Esophagus squamous epithelium (tissue), 5 donors: ENCODE results near the gene HK2. TPM values are rescaled to one million over a fixed set of nuclear protein-coding genes. Genes with fewer than 3 reads are reported as not detected.

Experiments used
- DNase-seq: peaks from one replicate; lab custom pipeline; 2025; lab: John Stamatoyannopoulos, UW
- H3K27ac ChIP-seq, 4 donors: fragments of 200-600 bp; sonication (generic); one replicate each; pipeline ENCODE4 v1.5.1; 2016 to 2019; ENCODE audit warnings: mild to moderate bottlenecking in 1 of 4
- H3K27me3 ChIP-seq, 4 donors: fragments of 200-600 bp; sonication (generic); 1 replicate in 3 of 4; 2 replicates in 1 of 4; pipeline versions ENCODE4 v1.5.1 to v1.6.0; 2017 to 2021; ENCODE audit warnings: antibody characterized with exemption in 1 of 4
- H3K36me3 ChIP-seq, 3 donors: fragments of 200-600 bp; sonication (generic); one replicate each; pipeline ENCODE4 v1.5.1; 2016 to 2019
- H3K4me1 ChIP-seq, 3 donors: fragments of 200-600 bp; sonication (generic); one replicate each; pipeline ENCODE4 v1.5.1; 2017 to 2019
- H3K4me3 ChIP-seq, 4 donors: fragments of 200-600 bp; sonication (generic); 1 replicate in 3 of 4; 2 replicates in 1 of 4; pipeline ENCODE4 v1.5.1; 2016 to 2019; ENCODE audit warnings: mild to moderate bottlenecking in 2 of 4, moderate library complexity in 1 of 4
- H3K9me3 ChIP-seq, 3 donors: fragments of 200-600 bp; sonication (generic); one replicate each; pipeline ENCODE4 v1.5.1; 2016 to 2019
- CTCF ChIP-seq, 6 experiments: fragments of 450-650 bp in 4 of 6; fragments of 200-600 bp in 2 of 6; sonication (generic) in 2 of 6; IDR thresholded peaks; one replicate each; pipeline ENCODE4 v1.5.1; 2016 to 2019; ENCODE audit warnings: antibody characterized with exemption in 6 of 6, mild to moderate bottlenecking in 4 of 6, moderate library complexity in 4 of 6
- POLR2A ChIP-seq, 4 donors: fragments of 450-650 bp; IDR thresholded peaks; one replicate each; pipeline ENCODE4 v1.6.1; 2017; ENCODE audit warnings: antibody characterized with exemption in 4 of 4, mild to moderate bottlenecking in 4 of 4, moderate library complexity in 3 of 4
- WGBS, 2 donors: methylation state at CpG; one replicate each; pipeline ENCODE4 v1.1.5; 2018; 5-methylcytosine and 5-hydroxymethylcytosine counted together
- intact Hi-C: fragments of 100-400 bp; cut with DNase I; formaldehyde crosslinking; loops from one replicate; pipeline ENCODE4 v1.15.0; 2022
- total RNA-seq, 4 donors: library from RNA; depleted of rRNA; stranded (reverse); fragments of >200 nt; gene quantifications; one replicate each; pipeline ENCODE4 v1.1.0, GENCODE V29; 2016
- donor health status: DM: yes; HTN: yes; CAD: no.

Gene HK2
- total RNA-seq, 4 donors from 2014 or later: 11.2 to 45.4 (median 25.1) TPM

GRCh38 chr2:74922592-74923227 lies 88.8 kb downstream of the HK2 start:
- 53 to 68% methylated on average over 5 of the region's 5 CpGs for WGBS, 2 donors
- H3K9me3 ChIP-seq: no peaks in the 10 kb centered on the region
- DNase-seq: no peak
- peaks cover 0 to 33% (median 0%) of the 10 kb centered on the region in 4 donors for H3K27me3 ChIP-seq
- H3K27ac ChIP-seq: no peak overlapping the region
- TF ChIP-seq POLR2A (IDR thresholded peaks at IDR 0.05) (no peak), CTCF (IDR thresholded peaks at IDR 0.05) (no peak)
- H3K4me1 ChIP-seq: peaks cover 0 to 9% (median 0%) of the 10 kb centered on the region in 3 donors
- no peaks in the 10 kb centered on the region for H3K36me3 ChIP-seq
- H3K4me3 ChIP-seq: no peak overlapping the region
- intact Hi-C loops: loop anchor here (10.0 kb wide), 1 partner anchor 482 kb away; no protein-coding TSS in a partner anchor

DNA sequence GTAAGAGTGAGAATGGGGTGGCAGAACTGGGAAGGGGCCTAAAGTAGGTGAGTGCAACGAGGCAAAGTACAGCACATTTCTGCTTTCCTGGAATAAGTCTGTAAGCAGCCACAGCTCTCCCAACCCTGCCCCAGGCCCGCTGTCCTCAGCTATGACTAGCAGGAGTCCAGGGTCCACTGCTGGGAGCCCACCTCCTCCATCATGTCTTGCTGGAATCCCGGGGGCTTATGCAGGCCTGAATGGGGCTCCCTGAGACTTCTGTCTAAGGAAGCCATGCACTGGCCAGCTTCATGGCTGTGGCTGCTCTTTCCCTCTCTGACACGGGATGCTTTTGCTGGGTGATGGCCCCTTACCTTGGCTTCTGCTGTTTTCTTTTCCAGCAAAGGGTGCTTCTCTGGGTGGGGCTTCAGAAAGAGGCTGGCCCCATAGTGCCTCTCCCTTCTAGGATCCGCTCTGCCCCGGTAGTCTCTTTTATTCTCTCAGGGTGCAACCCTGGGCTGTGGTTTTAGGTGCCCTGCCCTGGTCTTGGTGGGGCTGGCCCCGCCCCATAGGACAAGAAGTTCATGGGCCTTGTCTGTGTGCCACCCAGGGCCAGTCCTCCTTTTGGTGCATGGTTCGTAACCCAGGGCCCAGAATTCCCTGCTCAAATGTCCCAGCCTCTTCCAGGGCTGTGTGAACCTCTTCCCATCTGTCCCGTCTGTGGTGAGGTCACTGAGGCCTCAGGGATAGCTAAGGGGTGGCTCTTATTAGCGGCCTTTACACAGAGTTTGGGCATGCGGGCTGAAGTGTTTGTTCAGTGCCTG lies 90.7 kb downstream of the HK2 start:
- intact Hi-C loops: loop anchor here (10.0 kb wide), 1 partner anchor 480 kb away; no protein-coding TSS in a partner anchor
- H3K36me3 ChIP-seq: no peaks in the 10 kb centered on the region
- peaks cover 0 to 5% (median 0%) of the 10 kb centered on the region in 3 donors for H3K4me1 ChIP-seq
- H3K27me3 ChIP-seq: peaks cover 0 to 15% (median 0%) of the 10 kb centered on the region in 4 donors
- H3K4me3 ChIP-seq: no peak overlapping the region
- TF ChIP-seq POLR2A (IDR thresholded peaks at IDR 0.05) (no peak), CTCF (IDR thresholded peaks at IDR 0.05) (no peak)
- no peak overlapping the region for H3K27ac ChIP-seq
- 73 to 86% methylated on average over 6 to 7 of the region's 11 CpGs for WGBS, 2 donors
- no peak for DNase-seq
- no peaks in the 10 kb centered on the region for H3K9me3 ChIP-seq

- no peaks in the 10 kb centered on the region for H3K9me3 ChIP-seq
- H3K36me3 ChIP-seq: peaks cover 0 to 5% (median 0%) of the 10 kb centered on the region in 3 donors
- 47 to 54% methylated on average over 2 of the region's 2 CpGs for WGBS, 2 donors
- peaks cover 0 to 8% (median 0%) of the 10 kb centered on the region in 4 donors for H3K27me3 ChIP-seq
- TF ChIP-seq POLR2A (IDR thresholded peaks at IDR 0.05) (no peak), CTCF (IDR thresholded peaks at IDR 0.05) (no peak)
- DNase-seq: no peak
- H3K4me1 ChIP-seq: no peaks in the 10 kb centered on the region
- H3K4me3 ChIP-seq: no peak overlapping the region
- intact Hi-C loops: loop anchor here (10.0 kb wide), 1 partner anchor 479 kb away; no protein-coding TSS in a partner anchor
- H3K27ac ChIP-seq: no peak overlapping the region
Observed at GRCh38 chr2:74925361-74925786, 91.4 kb downstream of the HK2 start.

DNA sequence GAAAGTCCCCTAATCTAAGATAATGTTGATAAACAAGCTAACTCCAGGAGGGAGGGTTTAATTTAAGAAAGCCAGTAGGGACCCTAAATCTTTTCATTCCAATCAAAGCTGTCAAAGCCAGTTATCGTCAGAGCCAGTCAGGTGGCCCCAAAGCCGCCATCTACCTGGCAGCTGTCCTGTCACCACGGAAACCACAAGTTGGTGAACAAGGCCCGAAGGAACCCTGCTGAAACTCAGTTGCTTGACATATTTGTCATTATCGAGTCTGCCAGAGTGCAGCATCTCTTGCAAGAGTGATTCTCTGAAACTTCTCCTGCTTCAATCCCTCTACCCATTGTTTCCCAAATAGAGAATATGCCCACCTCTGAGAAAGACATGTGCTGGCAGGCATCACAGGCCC lies 93.7 kb downstream of the HK2 start:
- no peak for DNase-seq
- Histone ChIP-seq H3K4me3 (no peak overlapping the region), H3K36me3 (peaks cover 0 to 8% (median 0%) of the 10 kb centered on the region in 3 donors), H3K9me3 (no peaks in the 10 kb centered on the region), H3K4me1 (no peaks in the 10 kb centered on the region), H3K27ac (no peak overlapping the region), H3K27me3 (no peaks in the 10 kb centered on the region)
- WGBS, 2 donors: 52 to 78% methylated on average over 3 to 5 of the region's 5 CpGs
- no peak for TF ChIP-seq POLR2A (IDR thresholded peaks at IDR 0.05)
- no peak for TF ChIP-seq CTCF (IDR thresholded peaks at IDR 0.05)
- intact Hi-C loops: loop anchor here (10.0 kb wide), 1 partner anchor 477 kb away; no protein-coding TSS in a partner anchor
